HFFc6 (cell line): Measurements from ENCODE around the gene KDM4C. TPM values are rescaled to one million over a fixed set of nuclear protein-coding genes. Genes with fewer than 3 reads are reported as not detected.

Source experiments
- DNase-seq: peaks from one replicate; pipeline ENCODE4 v3.0.0-alpha.2; 2018
- H3K27ac Mint-ChIP-seq: 2 replicates; pipeline ENCODE4 v1.8.0; 2020; ENCODE audit warnings: mild to moderate bottlenecking, mixed read lengths
- H3K27me3 Mint-ChIP-seq: 2 replicates; pipeline ENCODE4 v1.8.0; 2021; ENCODE audit warnings: mild to moderate bottlenecking, moderate library complexity, mixed read lengths; ENCODE audit not compliant: insufficient read depth
- H3K36me3 Mint-ChIP-seq: 2 replicates; pipeline ENCODE4 v1.8.0; 2021; ENCODE audit warnings: low read depth, mixed read lengths
- H3K4me1 Mint-ChIP-seq: 2 replicates; pipeline ENCODE4 v1.8.0; 2020; ENCODE audit warnings: low read depth, mixed read lengths
- H3K4me3 Mint-ChIP-seq: 2 replicates; pipeline ENCODE4 v1.8.0; 2020; ENCODE audit warnings: mild to moderate bottlenecking, moderate library complexity, mixed read lengths
- H3K9me3 Mint-ChIP-seq: 2 replicates; pipeline ENCODE4 v1.8.0; 2020; ENCODE audit warnings: mild to moderate bottlenecking, mixed read lengths
- total RNA-seq, 6 experiments: library from RNA; stranded (reverse); fragmentation: NEBNext Ultra II Directional; extraction: Animal tissue kit (Norgen Biotek cat#: 25700); gene quantifications; 2 replicates in 1 of 6; 3 replicates in 5 of 6; pipeline ENCODE4 v1.2.3, GENCODE V29; 2021
- TF ChIP-seq, protein P1 (sequence below): fragments of 200-600 bp; sonication (generic); IDR thresholded peaks from 2 replicates; pipeline ENCODE4 v1.5.0; 2021; ENCODE audit warnings: antibody characterized with exemption, mild to moderate bottlenecking

KDM4C gene
- total RNA-seq, 6 experiments from 2014 or later: 9.1 to 12.0 (median 11.1) TPM

DNA sequence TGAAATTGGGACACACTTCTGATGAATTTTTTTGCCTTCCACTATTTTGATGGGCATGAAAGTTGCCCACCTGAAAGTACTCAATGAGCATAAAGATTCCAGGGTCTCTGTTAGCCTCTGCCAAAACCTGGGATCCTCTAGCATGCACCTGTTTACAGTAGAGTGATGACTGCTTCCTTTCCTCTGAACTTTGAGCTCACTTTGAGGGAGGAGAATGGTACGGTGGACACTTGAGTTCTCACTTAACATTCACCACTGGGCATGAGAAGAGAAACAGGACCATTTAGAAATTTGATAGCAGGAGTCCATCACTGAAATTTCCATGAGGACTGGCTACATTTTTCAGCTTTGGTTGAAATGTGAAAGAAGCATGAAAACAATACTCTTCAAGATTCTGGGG, 374.8 kb downstream of the KDM4C start:
- Mint-ChIP-seq H3K36me3 (0 out of 2 replicates have a peak, but pooled peaks cover 6% of the 10 kb centered on the region), H3K27me3 (no peaks in the 10 kb centered on the region; the same call in 1 of the 2 replicates), H3K9me3 (no peaks in the 10 kb centered on the region), H3K4me3 (no peak overlapping the region), H3K4me1 (peaks cover 7% of the 10 kb centered on the region; the same call in 1 of the 2 replicates), H3K27ac (no peak overlapping the region)
- TF ChIP-seq, protein P1, sequence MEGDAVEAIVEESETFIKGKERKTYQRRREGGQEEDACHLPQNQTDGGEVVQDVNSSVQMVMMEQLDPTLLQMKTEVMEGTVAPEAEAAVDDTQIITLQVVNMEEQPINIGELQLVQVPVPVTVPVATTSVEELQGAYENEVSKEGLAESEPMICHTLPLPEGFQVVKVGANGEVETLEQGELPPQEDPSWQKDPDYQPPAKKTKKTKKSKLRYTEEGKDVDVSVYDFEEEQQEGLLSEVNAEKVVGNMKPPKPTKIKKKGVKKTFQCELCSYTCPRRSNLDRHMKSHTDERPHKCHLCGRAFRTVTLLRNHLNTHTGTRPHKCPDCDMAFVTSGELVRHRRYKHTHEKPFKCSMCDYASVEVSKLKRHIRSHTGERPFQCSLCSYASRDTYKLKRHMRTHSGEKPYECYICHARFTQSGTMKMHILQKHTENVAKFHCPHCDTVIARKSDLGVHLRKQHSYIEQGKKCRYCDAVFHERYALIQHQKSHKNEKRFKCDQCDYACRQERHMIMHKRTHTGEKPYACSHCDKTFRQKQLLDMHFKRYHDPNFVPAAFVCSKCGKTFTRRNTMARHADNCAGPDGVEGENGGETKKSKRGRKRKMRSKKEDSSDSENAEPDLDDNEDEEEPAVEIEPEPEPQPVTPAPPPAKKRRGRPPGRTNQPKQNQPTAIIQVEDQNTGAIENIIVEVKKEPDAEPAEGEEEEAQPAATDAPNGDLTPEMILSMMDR: no peak
- no peak for DNase-seq

DNA sequence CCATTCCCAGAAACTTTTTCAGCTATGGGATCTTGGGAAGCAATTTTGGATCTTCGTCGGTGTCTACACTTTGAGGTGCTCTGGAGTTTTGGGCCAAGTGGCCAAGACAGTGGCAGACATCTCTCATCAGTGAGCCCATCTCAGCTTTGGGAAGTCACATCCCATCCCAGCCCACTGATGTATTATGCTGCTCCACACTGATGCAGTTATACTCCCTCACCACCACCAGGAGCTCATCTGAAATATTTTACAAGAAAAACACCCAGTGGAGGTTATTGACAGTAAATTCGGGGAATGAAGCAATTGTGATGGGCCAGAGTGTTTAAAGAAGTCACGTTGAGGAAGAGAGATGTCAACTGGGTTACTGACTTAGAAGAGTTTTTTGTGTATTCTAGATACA, 378.0 kb downstream of the KDM4C start:
- no peaks in the 10 kb centered on the region for H3K4me1 Mint-ChIP-seq
- no peaks in the 10 kb centered on the region; the same call in 1 of the 2 replicates for H3K27me3 Mint-ChIP-seq
- no peaks in the 10 kb centered on the region for H3K9me3 Mint-ChIP-seq
- no peak overlapping the region for H3K4me3 Mint-ChIP-seq
- no peak overlapping the region for H3K27ac Mint-ChIP-seq
- TF ChIP-seq, protein P1: no peak
- H3K36me3 Mint-ChIP-seq: 0 out of 2 replicates have a peak, but pooled peaks cover 6% of the 10 kb centered on the region
- no peak for DNase-seq

DNA sequence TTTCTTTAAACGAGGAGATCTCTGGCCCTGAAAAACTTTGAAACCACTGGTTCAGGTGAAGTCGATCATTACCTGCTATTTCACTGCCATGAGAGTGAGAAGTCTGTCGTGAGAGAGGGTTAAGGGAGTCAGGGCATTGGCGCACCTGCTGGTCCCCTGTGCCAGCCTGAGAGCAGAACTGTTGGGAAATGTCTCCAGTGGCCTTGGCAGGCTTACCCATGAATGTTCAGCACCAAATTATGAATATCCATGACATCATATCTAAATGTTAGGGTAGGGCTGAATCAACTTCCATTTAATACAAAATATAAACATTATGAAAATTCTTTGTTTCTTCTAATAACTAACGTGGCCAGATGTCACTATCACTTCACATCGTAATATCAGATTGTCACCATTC, 379.3 kb downstream of the KDM4C start:
- H3K9me3 Mint-ChIP-seq: no peaks in the 10 kb centered on the region
- no peak overlapping the region for H3K4me3 Mint-ChIP-seq
- H3K27ac Mint-ChIP-seq: no peak overlapping the region
- H3K27me3 Mint-ChIP-seq: no peaks in the 10 kb centered on the region; the same call in 1 of the 2 replicates
- TF ChIP-seq, protein P1: no peak
- no peak for DNase-seq
- H3K4me1 Mint-ChIP-seq: no peaks in the 10 kb centered on the region
- 0 out of 2 replicates have a peak, but pooled peaks cover 6% of the 10 kb centered on the region for H3K36me3 Mint-ChIP-seq

DNA sequence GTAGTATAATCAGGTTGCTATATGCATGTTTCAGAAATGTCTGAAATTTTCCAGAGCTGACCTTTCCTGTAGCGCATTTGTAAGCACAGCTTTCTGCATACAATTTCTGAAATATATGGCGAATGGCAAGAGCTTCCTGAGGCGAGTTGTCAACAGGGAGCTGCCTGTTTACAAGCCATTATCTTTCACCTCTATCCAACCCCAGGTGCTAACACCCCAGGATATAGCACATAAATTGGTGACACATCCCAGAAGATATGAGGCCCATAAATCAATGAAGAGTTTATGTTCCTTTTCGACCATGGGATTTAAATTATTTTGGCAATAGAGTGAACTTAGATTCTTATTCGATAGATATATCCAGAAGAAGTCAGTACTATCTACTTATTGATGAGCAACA, 379.8 kb downstream of the KDM4C start:
- no peak overlapping the region for H3K4me3 Mint-ChIP-seq
- H3K9me3 Mint-ChIP-seq: no peaks in the 10 kb centered on the region
- H3K4me1 Mint-ChIP-seq: no peaks in the 10 kb centered on the region
- no peaks in the 10 kb centered on the region; the same call in 1 of the 2 replicates for H3K27me3 Mint-ChIP-seq
- 0 out of 2 replicates have a peak, but pooled peaks cover 6% of the 10 kb centered on the region for H3K36me3 Mint-ChIP-seq
- no peak for DNase-seq
- no peak overlapping the region for H3K27ac Mint-ChIP-seq
- TF ChIP-seq, protein P1: no peak

DNA sequence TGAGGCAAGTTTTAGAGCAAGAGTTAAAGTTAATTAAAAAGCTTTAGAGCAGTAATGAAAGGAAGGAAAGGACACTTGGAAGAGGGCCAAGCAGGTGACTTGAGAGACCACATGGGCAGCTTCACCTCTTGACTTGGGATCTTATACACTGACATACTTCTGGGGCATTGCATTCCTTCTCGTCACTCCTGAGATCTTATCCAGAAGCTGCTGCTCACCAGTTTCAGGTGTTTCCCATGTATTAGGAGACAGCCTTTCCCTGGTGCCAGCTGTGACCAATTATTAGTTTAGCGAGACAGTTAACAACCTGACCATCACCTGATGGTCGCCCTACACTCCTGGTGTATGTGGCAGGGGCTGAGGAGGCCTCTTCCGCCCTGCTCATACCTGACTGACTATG, 382.1 kb downstream of the KDM4C start:
- H3K36me3 Mint-ChIP-seq: 0 out of 2 replicates have a peak, but pooled peaks cover 6% of the 10 kb centered on the region
- no peaks in the 10 kb centered on the region for H3K9me3 Mint-ChIP-seq
- no peak for DNase-seq
- H3K27me3 Mint-ChIP-seq: no peaks in the 10 kb centered on the region; the same call in 1 of the 2 replicates
- no peak overlapping the region for H3K4me3 Mint-ChIP-seq
- H3K27ac Mint-ChIP-seq: no peak overlapping the region
- TF ChIP-seq, protein P1: no peak
- no peaks in the 10 kb centered on the region; the same call in 1 of the 2 replicates for H3K4me1 Mint-ChIP-seq
